ENCODE data around the gene SLC30A10. TPM values are rescaled to one million over a fixed set of nuclear protein-coding genes. Genes with fewer than 3 reads are reported as not detected.

The SLC30A10 gene
- not detected in 2 replicates for total RNA-seq

GRCh38 chr1:219927956-219928790 lies at the start of gene SLC30A10:
TSS of gene SLC30A10 (minus strand) at chr1:219928557. CDS start at chr1:219928440, 117 bp downstream.

Other genes with a start within 250 kb of the SLC30A10 start
- gene EPRS1, start 117.9 kb upstream of the SLC30A10 start, total RNA-seq: 84.2 and 85.5 TPM in 2 replicates
- gene BPNT1, start 161.2 kb upstream of the SLC30A10 start, total RNA-seq: 24.2 and 28.6 TPM in 2 replicates
- gene IARS2, start 165.6 kb upstream of the SLC30A10 start, total RNA-seq: 77.5 and 80.2 TPM in 2 replicates

Measured in mammary microvascular endothelial cell (primary cell).